HG03439 (cell line): ENCODE results near the gene NME7.
"Not testable (repeated sequence)": the region's sequence is repeated elsewhere in the genome, so short reads cannot be mapped to it uniquely, and the experiment has no call there.

Experiments used
- ATAC-seq: cut with Tn5 transposase; IDR thresholded peaks from one replicate; pipeline ENCODE4 v1.9.1; 2021; ENCODE audit warnings: mild to moderate bottlenecking, moderate library complexity; ENCODE audit not compliant: unreplicated experiment

Gene NME7

DNA sequence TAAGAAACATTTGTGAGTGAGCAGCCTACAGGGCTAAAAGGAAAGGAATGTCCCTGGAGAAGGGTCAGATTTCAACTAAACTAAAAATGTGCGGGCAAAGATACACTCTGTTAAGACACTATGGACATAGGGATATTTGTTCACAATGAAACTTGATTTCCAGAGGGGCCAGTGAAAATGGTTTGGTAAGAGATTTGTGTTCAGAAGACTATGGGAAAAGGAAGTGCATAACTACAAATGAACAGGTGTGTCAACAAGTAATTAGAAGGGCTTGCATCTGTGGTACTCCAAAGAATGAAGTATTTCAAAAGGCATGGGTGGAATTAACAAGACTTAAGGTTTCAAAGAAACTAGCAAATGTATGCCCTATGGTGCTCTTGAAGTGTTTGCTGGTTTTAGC lies 60.4 kb downstream of the NME7 start:
- no peak for ATAC-seq

DNA sequence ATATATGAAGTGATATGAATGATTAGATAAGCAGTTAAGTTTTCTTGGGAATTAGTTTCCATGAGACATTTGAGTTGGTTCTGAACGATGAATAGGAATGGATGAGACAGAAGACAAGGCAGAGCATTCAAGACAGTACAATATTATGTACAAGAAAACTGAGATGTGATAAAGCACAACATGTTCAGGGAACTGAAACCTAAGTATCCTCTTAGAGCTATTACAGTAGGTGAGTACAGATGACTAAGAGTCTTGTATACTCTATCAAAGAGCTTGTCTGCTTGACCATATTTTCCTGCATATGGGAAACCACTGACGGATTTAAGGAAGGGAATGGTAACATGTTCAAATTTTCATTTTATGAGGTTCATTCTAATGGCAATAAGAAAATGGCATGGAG lies 61.6 kb downstream of the NME7 start:
- no peak for ATAC-seq

- no peak for ATAC-seq
Measured at GRCh38 chr1:169305356-169305755, 62.2 kb downstream of the NME7 start.

DNA sequence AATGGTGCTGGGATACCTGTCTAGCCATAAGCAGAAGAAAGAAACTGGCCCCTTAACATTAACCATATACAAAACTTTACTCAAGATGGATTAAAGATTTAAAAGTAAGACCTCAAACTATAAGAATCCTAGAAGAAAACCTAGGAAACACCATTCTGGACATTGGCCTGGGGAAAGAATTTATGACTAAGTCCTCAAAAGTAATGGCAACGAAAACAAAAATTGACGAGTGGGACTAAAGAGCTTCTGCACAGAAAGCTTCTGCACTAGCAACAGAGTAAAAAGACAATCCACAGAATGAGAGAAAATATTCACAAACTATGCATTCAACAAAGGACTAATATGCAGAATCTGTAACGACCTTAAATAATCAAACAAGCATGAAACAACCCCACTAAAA lies 66.7 kb downstream of the NME7 start:
- no peak for ATAC-seq

- no peak for ATAC-seq
Measured at GRCh38 chr1:169298441-169298840, 69.2 kb downstream of the NME7 start.

DNA sequence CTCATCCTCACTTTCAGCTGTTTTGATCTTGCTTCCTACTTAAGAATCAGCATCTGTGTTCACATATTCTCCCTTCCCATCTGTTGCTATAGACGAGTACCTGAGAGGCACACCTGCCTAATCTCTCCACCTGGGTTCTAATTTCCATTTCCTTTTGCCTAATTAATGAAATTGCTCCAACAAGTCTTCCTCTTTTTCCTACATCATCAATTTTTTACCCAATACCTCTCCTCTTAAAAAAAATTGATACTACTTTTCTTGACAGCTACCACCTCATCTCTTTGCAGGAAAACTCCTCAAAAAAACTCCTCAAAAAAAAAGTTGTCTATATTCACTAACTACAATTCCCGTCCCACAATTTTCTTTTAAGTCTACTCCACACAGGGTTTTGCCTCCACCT lies 71.8 kb downstream of the NME7 start:
- ATAC-seq = no peak

DNA sequence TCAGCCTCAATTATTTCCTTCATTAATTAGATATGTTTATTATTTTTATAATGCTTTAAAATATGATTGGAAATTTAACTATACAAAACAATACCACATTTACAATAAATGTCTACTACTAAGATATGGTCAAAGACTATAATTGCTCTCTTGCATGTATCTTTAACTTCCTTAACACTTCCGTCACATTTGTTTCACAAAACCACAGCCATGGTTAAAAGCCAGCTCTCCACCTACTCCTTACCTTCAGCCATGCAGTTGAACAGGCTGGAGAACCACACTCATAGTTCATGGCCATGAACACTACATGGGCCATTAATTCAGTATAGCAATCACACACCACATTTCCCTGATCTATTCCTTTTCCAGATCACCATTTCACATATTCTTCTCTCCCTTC lies 72.2 kb downstream of the NME7 start:
- ATAC-seq = no peak

- ATAC-seq = no peak
Measured at GRCh38 chr1:169289016-169289415, 78.6 kb downstream of the NME7 start.

DNA sequence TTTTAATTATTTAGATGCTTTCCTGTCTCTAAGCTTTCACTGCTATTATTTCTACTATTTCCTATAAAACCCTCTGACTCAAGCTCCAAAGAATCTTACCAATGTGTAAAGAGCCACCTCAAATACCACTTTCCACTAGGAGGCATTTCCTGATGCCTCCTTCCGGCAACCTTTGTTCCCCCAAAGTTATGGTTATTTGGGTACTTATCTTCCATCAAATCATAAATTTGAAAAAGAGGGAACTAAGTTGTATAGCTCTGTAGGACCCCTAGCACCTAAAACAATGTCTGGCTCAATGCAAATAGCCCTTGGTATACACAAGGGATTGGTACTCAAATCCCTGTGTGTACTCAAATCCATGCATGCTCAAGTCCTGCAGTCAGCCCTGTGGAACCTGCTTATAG lies 79.6 kb downstream of the NME7 start:
- ATAC-seq = no peak

GRCh38 chr1:169287280-169287679 lies 80.3 kb downstream of the NME7 start:
- no peak for ATAC-seq

GRCh38 chr1:169281562-169281961 lies 86.0 kb downstream of the NME7 start:
- ATAC-seq = not testable (repeated sequence)

DNA sequence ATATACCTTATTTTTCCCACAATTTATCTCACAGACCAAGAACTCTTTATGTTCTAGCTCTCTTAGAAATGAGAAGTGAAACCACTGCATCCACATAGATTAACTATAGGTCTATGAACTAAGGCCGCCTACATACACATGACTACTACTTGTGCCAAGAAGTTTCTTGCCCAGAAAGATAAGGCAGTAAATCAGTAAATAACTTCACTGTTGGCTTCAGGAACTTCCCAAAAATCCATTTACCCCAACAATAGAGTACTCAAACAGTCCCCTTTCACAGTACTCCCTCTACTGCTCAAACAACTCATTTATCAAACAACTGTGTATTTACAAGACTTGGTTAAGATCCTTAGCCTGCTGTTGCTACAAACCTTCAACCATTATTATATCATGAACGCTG lies 96.5 kb downstream of the NME7 start:
- ATAC-seq = no peak

- no peak for ATAC-seq
Measured at GRCh38 chr1:169266133-169266532, 101.5 kb downstream of the NME7 start.

DNA sequence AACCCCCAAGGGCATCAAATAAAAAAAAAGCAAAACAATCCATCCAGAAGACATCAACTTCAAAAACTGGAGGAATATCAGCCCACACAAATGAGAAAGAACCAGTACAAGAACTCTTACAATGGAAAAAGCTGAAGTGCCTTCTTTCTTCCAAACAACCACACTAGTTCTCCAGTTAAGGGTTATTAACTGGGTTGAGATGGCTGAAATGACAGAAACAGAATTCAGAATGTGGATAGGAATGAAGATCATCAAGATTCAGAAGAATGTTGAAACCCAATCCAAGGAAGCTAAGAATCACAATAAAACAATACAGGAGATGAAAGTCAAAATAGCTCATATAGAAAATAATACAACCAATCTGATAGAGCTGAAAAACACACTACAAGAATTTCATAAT lies 104.5 kb downstream of the NME7 start:
- no peak for ATAC-seq

GRCh38 chr1:169261884-169262283 lies 105.7 kb downstream of the NME7 start:
- ATAC-seq = no peak

- no peak for ATAC-seq
Measured at GRCh38 chr1:169260478-169261151, 107.0 kb downstream of the NME7 start.

DNA sequence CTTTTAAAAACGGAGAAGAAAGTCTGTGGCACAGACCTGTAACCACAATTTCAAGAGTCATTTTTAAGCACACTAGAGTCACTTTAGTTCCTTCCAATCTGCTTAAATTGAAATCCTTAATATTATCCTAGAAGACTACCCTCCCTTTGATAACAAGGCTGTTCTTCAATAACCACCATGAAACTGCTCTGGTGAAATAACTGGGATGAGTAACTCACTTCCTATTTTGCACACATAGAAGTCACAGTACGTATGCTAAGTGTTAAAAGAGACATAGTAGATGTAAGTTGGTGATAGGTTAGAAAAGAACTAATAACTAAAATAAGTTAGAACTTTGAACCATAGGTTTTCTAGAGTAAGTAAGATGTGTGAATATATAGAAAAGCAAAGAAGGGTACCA lies 107.8 kb downstream of the NME7 start:
- no peak for ATAC-seq

- no peak for ATAC-seq
Measured at GRCh38 chr1:169250795-169251194, 116.8 kb downstream of the NME7 start.

- no peak for ATAC-seq
Measured at GRCh38 chr1:169250022-169250421, 117.6 kb downstream of the NME7 start.

GRCh38 chr1:169249611-169250010 lies 118.0 kb downstream of the NME7 start:
- ATAC-seq = no peak

- no peak for ATAC-seq
Measured at GRCh38 chr1:169245706-169246105, 121.9 kb downstream of the NME7 start.

DNA sequence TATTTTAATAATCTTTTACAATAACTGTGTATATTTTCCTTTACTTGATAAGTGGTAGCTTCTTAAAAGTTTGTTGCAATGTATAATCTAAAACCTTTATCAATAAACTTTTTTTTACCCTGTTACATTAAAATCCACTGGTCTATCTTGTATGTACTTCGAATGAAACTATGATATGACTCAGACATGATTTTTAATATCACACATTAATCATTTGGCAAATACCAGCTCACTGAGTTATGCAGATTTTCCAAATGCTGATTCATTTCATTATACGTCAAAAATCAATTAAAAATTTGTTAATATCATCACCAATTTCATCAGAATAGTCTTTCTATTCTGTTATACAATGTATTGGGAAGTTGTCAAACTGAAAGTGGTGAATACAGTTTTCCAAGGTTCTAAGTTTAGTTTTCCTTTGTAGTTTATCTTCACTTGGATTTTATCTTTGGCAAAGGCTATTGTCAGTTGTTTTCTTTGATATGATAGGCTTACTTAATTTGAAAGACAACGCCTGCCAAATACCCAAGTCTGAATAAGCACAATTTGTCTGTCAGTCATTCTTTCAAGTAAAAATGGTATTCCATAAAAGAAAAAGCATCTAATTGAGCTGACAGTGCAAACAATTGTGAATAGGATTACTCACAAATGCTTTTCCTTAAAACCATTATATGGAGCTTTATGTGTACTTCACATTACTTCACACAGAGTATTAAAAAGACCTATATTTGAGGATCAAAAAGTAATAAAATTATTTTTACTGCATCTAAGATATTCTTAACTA lies 127.0 kb downstream of the NME7 start:
- ATAC-seq = no peak

- ATAC-seq = no peak
Measured at GRCh38 chr1:169236880-169237279, 130.7 kb downstream of the NME7 start.
